ENCODE measurements around the gene HOMER2. TPM values are rescaled to one million over a fixed set of nuclear protein-coding genes. Genes with fewer than 3 reads are reported as not detected.

The HOMER2 gene
- total RNA-seq, 8 experiments from 2014 or later: 5.7 to 34.3 (median 17.1) TPM

DNA sequence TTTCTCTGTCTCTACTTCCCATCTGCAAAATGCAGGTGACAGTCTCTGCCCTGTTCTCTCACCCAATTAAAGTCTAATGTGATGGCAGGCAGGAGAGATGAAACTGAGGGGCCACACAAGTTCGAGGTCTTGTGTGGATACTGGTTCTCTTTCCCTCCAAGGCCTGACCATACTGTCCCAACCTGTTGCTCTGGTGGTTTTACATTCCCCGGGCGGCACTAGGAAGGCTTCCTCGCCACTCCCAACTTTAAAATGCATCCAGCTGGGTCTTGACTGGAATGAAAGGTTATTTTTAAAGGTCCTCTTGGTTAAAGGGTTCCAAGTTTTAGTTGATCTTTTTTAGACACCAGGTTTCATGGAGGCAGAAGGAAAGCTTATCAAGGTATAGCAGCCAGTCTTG is 105.9 kb downstream of the HOMER2 start:
- Histone ChIP-seq H3K27ac (no peak overlapping the region), H3K4me3 (no peak overlapping the region), H3K4me1 (replicated peaks in 1 of 2) (peaks cover 18 to 19% of the 10 kb centered on the region in 2 donors)
- 20 to 100% (median 94%) methylated on average over 1 to 4 of the region's 4 CpGs; no CpG with 5 or more reads in 4 of the 10 experiments for WGBS, 10 experiments
- in situ Hi-C loops (cut with MboI; ENCODE audit: low pct_unique_long_range_greater_than_20kb in 2 of 9, low sequenced_read_pairs in 9 of 9, unreplicated experiment in 9 of 9): no loop called here
- peak in 1 of 8 experiments; percentile 4 for ATAC-seq (replicated peaks in 6 of 8)

DNA sequence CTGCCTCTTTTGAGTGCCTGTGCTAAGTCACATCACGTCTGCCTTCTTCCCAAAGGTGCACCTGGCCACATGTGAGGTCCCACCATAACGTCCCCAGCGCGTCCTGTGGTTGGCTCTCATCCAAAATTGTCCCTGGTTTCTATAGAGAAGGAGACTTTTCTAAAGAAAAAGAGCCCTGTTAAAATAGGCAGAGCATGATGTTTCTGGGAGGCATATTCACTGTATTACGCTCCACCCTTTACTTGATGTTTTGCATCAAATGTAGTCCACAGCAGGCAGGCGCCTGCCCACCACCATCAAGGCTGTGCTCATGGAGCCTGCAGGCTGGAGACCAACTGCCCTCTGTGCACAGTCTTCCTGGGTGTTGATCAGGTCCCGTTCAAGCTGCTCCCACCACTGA is 106.8 kb downstream of the HOMER2 start:
- Histone ChIP-seq H3K4me3 (no peak overlapping the region), H3K27ac (no peak overlapping the region), H3K4me1 (replicated peaks in 1 of 2) (peaks cover 11% of the 10 kb centered on the region in 2 donors)
- in situ Hi-C loops (cut with MboI; ENCODE audit: low pct_unique_long_range_greater_than_20kb in 2 of 9, low sequenced_read_pairs in 9 of 9, unreplicated experiment in 9 of 9): no loop called here
- peak in 1 of 8 experiments; percentile 31 for ATAC-seq (replicated peaks in 6 of 8)
- 0 to 87% (median 45%) methylated on average over 1 to 6 of the region's 7 CpGs; no CpG with 5 or more reads in 3 of the 10 experiments for WGBS, 10 experiments

DNA sequence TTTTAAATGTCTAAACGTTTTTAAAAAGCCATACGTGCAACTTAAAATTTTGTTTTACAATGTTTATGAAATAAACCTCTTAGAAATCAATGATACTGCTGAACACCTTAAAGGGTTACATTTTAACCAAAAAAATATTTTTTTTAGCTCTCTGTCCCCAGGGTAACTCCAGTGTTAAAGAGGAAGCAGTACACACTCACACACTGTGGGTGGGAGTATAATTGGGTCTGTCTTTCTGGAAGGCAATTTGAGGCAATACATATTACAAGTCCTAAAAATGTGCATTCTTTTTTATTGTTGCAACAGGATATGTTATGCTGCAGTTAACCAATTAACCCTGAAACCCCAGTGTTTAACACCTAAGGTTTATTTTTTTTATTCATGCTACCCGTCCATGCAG is 109.0 kb downstream of the HOMER2 start:
- H3K4me3 ChIP-seq: no peak overlapping the region
- 67 to 100% (median 87%) methylated on average over 1 to 3 of the region's 3 CpGs; no CpG with 5 or more reads in 1 of the 10 experiments for WGBS, 10 experiments
- in situ Hi-C loops (cut with MboI; ENCODE audit: low pct_unique_long_range_greater_than_20kb in 2 of 9, low sequenced_read_pairs in 9 of 9, unreplicated experiment in 9 of 9): no loop called here
- H3K4me1 ChIP-seq (replicated peaks in 1 of 2): no peaks in the 10 kb centered on the region
- no peak for ATAC-seq (replicated peaks in 6 of 8)
- H3K27ac ChIP-seq: no peak overlapping the region

DNA sequence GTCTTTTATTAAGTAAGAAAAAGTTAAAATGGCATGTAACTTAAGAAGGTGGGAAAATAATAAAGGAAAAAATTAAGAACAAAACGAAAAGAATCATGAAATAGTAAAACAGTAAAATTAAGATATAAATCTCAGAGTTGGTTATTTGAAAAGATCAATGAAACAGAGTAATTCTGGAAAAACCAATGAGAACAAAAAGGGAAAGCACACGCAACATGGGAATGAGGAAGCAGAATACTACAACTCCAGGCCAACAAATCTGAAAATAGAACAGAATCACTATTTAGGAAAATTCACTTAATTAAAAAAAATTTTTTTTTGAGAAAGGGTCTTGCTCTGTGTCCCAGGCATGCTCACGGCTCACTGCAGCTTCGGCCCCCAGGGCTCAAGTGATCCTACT is 112.4 kb downstream of the HOMER2 start:
- in situ Hi-C loops (cut with MboI; ENCODE audit: low pct_unique_long_range_greater_than_20kb in 2 of 9, low sequenced_read_pairs in 9 of 9, unreplicated experiment in 9 of 9): no loop called here
- no peak for ATAC-seq (replicated peaks in 6 of 8)
- no peak overlapping the region for H3K27ac ChIP-seq
- WGBS, 10 experiments: 79 to 100% (median 92%) methylated on average over 1 to 4 of the region's 4 CpGs
- H3K4me1 ChIP-seq (replicated peaks in 1 of 2): no peaks in the 10 kb centered on the region
- no peak overlapping the region for H3K4me3 ChIP-seq

DNA sequence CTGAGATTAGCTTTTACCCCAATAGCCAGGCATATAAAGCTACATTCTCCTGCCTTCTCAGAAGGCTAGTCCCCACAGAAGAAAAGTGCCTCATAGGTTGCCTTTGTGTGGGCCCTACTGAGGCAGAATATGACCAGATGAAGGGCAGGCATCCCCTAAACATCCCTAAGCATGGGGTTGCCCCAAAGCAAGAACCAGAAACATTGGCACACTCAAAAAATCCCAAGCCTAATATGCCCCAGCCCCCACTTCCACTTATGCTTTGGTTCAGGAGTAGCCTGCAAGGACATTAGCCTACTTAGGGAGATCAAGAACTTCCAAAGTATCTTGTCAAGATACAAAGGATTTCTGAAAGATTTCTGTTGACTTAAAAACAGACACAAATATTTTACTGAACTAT is 113.4 kb downstream of the HOMER2 start:
- ATAC-seq (replicated peaks in 6 of 8): no peak
- no peak overlapping the region for H3K27ac ChIP-seq
- no peaks in the 10 kb centered on the region for H3K4me1 ChIP-seq (replicated peaks in 1 of 2)
- in situ Hi-C loops (cut with MboI; ENCODE audit: low pct_unique_long_range_greater_than_20kb in 2 of 9, low sequenced_read_pairs in 9 of 9, unreplicated experiment in 9 of 9): no loop called here
- H3K4me3 ChIP-seq: no peak overlapping the region

DNA sequence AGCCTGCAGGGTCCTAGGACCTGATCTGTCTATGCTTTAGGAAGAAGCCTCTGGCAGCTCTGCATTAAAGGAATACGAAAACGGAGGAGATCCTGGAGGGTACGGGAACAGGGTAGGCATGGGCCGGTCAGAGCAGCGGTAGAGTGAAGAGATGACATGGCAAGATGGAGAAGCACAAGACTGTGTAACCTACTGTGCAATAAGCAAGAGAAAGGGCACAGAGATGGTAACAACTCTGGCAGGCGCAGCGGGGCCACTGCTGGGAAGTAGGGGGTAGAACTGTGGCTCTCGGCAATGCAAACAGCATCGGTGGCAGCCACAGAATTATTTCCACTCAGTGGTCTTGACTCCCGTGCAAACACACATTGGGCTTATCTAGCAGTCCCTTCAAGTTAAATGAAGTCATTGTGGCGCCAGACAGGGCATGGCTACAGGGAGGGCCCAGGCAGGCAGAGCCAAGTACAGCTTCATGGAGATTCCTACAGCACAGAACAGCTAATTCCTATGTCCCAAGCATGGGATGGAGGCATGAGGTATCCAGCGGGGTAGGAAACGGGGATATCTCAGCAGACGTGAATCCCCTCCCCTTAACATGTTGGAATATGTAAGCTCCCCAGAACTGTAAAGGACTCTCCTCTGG is 114.3 kb downstream of the HOMER2 start:
- ATAC-seq (replicated peaks in 6 of 8): peak in 2 of 8 experiments; percentile 14 to 33
- 40 to 100% (median 97%) methylated on average over 1 to 13 of the region's 14 CpGs; no CpG with 5 or more reads in 2 of the 10 experiments for WGBS, 10 experiments
- in situ Hi-C loops (cut with MboI; ENCODE audit: low pct_unique_long_range_greater_than_20kb in 2 of 9, low sequenced_read_pairs in 9 of 9, unreplicated experiment in 9 of 9): no loop called here

DNA sequence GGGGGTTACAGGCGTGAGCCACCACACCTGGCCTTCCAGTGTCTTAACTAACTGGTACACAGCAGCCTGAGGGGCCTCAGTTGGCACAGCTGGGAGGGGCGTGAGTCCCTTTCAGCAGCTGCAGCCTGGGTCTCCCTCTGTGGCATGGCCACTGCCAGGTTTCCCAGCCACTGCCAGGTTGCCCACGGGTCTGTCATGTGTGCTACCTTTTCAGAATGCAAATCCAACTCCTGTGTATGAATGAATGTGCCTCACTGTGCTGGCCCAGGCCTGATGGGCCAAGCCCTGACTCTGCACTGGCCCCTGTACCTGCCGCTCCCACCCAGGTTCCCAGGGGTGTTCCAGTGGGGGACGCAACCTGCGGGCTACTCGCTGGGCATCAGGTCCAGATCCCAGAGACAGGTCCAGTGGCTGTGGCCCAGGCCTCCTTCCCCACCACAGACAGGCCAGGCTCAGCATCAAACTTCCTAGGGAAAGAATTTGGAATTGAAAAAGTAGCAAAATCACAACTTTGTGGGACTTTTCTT is 117.1 kb downstream of the HOMER2 start:
- 90 to 100% (median 94%) methylated on average over 2 to 4 of the region's 7 CpGs; no CpG with 5 or more reads in 7 of the 10 experiments for WGBS, 10 experiments
- H3K4me3 ChIP-seq: no peak overlapping the region
- peaks cover 10 to 21% of the 10 kb centered on the region in 2 donors for H3K4me1 ChIP-seq (replicated peaks in 1 of 2)
- no peak overlapping the region for H3K27ac ChIP-seq
- ATAC-seq (replicated peaks in 6 of 8): no peak
- in situ Hi-C loops (cut with MboI; ENCODE audit: low pct_unique_long_range_greater_than_20kb in 2 of 9, low sequenced_read_pairs in 9 of 9, unreplicated experiment in 9 of 9): no loop called here

More for the DNA sequence above, 114.3 kb downstream of the HOMER2 start:
- no peak overlapping the region for H3K4me3 ChIP-seq
- no peak overlapping the region for H3K27ac ChIP-seq
- H3K4me1 ChIP-seq (replicated peaks in 1 of 2): peaks cover 3% of the 10 kb centered on the region in 2 donors

DNA sequence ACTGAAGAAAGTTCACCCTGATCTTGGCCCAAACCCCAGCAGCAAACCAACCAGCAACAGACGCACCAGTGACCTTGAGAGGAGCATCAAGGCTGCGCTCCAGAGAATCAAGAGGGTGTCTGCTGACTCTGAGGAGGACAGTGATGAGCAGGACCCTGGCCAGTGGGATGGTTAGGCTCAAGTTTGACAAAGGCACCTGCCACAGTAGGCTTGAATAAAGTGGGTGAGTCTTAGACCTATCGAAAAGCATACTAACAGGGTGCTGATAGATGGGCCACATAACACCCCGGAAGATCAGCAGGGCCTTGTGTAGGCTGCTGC is 119.2 kb downstream of the HOMER2 start:
- no peak overlapping the region for H3K4me3 ChIP-seq
- H3K27ac ChIP-seq: peak overlapping the region in 1 of 2 donors; percentile 27
- 94 to 100% (median 100%) methylated on average over 1 to 2 of the region's 4 CpGs; no CpG with 5 or more reads in 7 of the 10 experiments for whole genome bisulfite sequencing, 10 experiments
- in situ Hi-C loops (cut with MboI; ENCODE audit: low pct_unique_long_range_greater_than_20kb in 2 of 9, low sequenced_read_pairs in 9 of 9, unreplicated experiment in 9 of 9): no loop called here
- H3K4me1 ChIP-seq (replicated peaks in 1 of 2): peaks cover 10 to 21% of the 10 kb centered on the region in 2 donors
- ATAC-seq (replicated peaks in 6 of 8): no peak

DNA sequence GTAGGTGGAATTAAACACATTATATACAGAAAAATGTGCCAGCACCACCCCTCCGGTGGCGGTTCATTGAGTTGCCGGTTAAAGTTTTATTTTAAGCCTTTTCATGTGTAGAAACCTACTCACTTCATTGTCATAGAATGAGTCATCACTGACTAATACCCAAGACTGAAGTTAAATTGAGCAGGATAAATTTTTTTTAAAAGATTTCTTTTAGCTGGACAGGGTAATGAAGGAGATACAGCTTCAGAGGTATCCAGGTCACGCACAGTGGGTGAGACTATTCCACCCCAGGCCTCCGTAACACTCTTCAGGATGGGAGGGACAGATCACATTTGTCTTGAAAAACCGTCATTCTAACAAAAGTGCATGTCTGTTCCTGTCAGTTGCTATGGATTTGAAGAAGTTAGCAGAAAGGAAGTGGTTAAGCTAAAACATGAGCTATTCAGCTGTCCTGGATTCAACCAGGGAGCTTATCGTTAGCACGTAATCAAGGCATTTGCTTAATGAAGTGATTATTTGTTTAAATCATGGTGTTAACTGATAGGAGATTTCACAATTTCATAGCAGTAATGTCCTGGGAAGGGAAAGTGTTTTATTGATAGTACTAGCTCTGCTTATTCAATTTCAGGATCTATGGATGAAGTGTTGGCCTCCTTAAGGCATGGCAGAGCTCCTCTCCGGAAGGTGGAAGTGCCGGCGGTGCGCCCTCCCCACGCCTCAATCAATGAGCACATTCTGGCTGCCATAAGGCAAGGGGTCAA is 119.7 kb downstream of the HOMER2 start:
- Histone ChIP-seq H3K27ac (peak overlapping the region; percentile 12 to 27), H3K4me1 (replicated peaks in 1 of 2) (peaks cover 10 to 21% of the 10 kb centered on the region in 2 donors), H3K4me3 (no peak overlapping the region)
- peak; percentile 40 to 96 (median 92) for ATAC-seq (replicated peaks in 6 of 8)
- WGBS, 10 experiments: 19 to 76% (median 42%) methylated on average over 2 to 12 of the region's 13 CpGs
- in situ Hi-C loops (cut with MboI; ENCODE audit: low pct_unique_long_range_greater_than_20kb in 2 of 9, low sequenced_read_pairs in 9 of 9, unreplicated experiment in 9 of 9): no loop called here

DNA sequence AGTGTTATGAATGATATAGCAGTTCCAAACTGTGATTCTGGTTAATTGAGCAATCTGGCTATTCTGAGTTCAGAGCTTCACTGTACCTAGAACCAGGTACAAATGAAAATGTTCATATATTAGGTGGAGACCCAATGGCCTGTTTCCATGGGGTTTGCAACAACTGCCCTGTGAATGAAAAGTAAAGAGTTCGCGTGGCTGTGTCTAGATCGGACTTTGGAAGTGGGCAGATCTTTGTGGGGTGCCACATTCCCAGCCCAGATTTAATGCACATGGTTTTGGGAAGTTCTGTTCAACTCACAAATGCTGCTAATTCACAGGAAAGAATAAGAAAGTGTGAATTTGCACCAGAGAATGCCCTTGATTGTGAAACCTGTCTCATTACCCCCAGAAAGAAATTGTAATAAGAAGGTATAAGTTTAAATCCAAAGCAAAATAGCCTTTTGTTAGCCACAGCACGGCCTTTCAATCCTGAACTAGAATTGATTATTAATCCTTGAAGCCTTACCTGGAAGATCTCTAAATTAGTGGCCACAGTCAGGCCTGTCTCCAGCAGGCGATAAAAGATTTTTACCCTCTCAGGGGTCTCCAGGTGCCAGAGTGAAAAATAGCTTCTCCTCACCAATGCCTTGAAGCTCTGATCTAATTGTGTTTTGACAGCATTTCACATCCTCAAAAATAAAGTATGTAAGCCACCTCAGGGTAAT is 120.5 kb downstream of the HOMER2 start:
- Histone ChIP-seq H3K4me3 (no peak overlapping the region), H3K4me1 (replicated peaks in 1 of 2) (peaks cover 10 to 21% of the 10 kb centered on the region in 2 donors), H3K27ac (peak overlapping the region in 1 of 2 donors; percentile 12)
- WGBS, 10 experiments: 57 to 100% (median 71%) methylated on average over 1 to 5 of the region's 5 CpGs; no CpG with 5 or more reads in 2 of the 10 experiments
- ATAC-seq (replicated peaks in 6 of 8): no peak
- in situ Hi-C loops (cut with MboI; ENCODE audit: low pct_unique_long_range_greater_than_20kb in 2 of 9, low sequenced_read_pairs in 9 of 9, unreplicated experiment in 9 of 9): no loop called here

DNA sequence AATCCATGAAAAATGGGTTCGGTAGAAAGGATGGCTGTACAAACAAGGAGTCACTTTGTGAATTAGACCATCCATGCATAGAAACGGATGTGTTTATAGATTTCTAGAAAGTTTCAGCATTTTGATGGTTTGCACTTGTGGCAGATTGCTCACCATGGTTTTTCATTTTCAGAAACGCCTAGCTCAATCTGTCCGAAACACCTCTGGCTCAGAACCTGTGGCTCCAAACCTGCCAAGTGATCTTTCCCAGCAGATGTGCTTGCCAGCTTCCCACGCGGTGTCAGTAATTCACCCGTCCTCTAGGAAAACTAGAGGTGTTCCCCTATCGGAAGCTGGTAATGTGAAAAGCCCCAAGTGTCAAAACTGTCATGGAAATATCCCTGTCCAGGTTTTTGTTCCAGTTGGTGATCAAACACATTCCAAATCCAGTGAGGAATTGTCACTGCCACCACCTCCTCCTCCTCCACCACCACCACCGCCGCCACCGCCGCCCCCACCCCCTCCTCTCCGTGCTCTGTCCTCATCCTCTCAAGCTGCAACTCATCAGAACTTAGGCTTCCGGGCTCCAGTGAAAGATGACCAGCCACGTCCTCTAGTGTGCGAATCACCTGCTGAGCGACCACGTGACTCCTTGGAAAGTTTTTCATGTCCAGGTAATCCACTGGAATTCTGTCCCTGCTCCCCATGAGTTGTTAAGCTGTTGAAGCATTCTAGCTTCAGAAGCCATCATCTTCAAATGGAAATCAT is 121.9 kb downstream of the HOMER2 start:
- Histone ChIP-seq H3K4me3 (no peak overlapping the region), H3K4me1 (replicated peaks in 1 of 2) (peaks cover 10 to 21% of the 10 kb centered on the region in 2 donors), H3K27ac (no peak overlapping the region)
- in situ Hi-C loops (cut with MboI; ENCODE audit: low pct_unique_long_range_greater_than_20kb in 2 of 9, low sequenced_read_pairs in 9 of 9, unreplicated experiment in 9 of 9): no loop called here
- WGBS, 10 experiments: 80 to 100% (median 90%) methylated on average over 1 to 6 of the region's 18 CpGs; no CpG with 5 or more reads in 1 of the 10 experiments
- ATAC-seq (replicated peaks in 6 of 8): no peak

DNA sequence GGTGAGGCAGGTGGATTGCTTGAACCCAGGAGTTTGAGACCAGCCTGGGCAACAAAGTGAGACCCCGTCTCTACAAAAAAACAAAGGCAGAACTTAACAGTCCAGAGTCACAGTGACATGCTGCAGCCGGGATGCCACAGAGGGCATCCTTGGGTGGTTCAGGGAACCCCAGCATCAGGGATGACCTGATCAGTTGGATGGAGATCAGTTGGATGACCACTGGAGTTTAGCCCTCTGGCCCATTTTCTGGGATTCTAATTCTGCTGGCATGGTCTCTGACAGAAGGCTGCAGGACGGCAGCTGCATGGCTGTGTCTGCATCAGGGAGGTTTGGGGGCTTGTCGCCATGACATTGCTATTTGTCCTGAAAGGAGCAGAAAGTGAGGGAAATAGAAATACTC is 123.3 kb downstream of the HOMER2 start:
- Histone ChIP-seq H3K4me3 (no peak overlapping the region), H3K27ac (no peak overlapping the region), H3K4me1 (replicated peaks in 1 of 2) (peaks cover 10 to 21% of the 10 kb centered on the region in 2 donors)
- 92 to 100% (median 100%) methylated on average over 1 to 4 of the region's 4 CpGs; no CpG with 5 or more reads in 3 of the 10 experiments for WGBS, 10 experiments
- no peak for ATAC-seq (replicated peaks in 6 of 8)
- in situ Hi-C loops (cut with MboI; ENCODE audit: low pct_unique_long_range_greater_than_20kb in 2 of 9, low sequenced_read_pairs in 9 of 9, unreplicated experiment in 9 of 9): no loop called here
